Measurements from ENCODE around the gene TRIM44.
"Not testable (repeated sequence)": the region's sequence is repeated elsewhere in the genome, so short reads cannot be mapped to it uniquely, and the experiment has no call there.

Gene TRIM44

GRCh38 chr11:35777241-35777640 lies 114.7 kb downstream of the TRIM44 start:
- DNase-seq; in situ Hi-C loops (cut with MboI; ENCODE audit: low pct_unique_long_range_greater_than_20kb, low sequenced_read_pairs): not testable (repeated sequence)

DNA sequence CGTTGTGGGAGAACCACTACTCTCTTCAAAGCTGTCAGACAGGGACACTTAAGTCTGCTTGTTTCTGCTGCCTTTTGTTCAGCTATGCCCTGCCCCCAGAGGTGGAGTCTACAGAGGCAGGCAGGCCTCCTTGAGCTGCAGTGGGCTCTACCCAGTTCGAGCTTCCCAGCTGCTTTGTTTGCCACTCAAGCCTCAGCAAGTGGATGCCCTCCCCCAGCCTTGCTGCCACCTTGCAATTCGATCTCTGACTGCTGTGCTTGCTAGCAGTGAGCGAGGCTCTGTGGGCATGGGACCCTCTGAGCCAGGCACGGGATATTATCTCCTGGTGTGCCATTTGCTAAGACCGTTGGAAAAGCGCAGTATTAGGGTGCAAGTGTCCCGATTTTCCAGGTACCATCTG lies 116.4 kb downstream of the TRIM44 start:
- in situ Hi-C loops (cut with MboI; ENCODE audit: low pct_unique_long_range_greater_than_20kb, low sequenced_read_pairs) = not testable (repeated sequence)

GRCh38 chr11:35779409-35779808 lies 116.8 kb downstream of the TRIM44 start:
- in situ Hi-C loops (cut with MboI; ENCODE audit: low pct_unique_long_range_greater_than_20kb, low sequenced_read_pairs) = no loop called here
- DNase-seq = no peak

More for the DNA sequence above, 116.4 kb downstream of the TRIM44 start:
- DNase-seq = not testable (repeated sequence)

DNA sequence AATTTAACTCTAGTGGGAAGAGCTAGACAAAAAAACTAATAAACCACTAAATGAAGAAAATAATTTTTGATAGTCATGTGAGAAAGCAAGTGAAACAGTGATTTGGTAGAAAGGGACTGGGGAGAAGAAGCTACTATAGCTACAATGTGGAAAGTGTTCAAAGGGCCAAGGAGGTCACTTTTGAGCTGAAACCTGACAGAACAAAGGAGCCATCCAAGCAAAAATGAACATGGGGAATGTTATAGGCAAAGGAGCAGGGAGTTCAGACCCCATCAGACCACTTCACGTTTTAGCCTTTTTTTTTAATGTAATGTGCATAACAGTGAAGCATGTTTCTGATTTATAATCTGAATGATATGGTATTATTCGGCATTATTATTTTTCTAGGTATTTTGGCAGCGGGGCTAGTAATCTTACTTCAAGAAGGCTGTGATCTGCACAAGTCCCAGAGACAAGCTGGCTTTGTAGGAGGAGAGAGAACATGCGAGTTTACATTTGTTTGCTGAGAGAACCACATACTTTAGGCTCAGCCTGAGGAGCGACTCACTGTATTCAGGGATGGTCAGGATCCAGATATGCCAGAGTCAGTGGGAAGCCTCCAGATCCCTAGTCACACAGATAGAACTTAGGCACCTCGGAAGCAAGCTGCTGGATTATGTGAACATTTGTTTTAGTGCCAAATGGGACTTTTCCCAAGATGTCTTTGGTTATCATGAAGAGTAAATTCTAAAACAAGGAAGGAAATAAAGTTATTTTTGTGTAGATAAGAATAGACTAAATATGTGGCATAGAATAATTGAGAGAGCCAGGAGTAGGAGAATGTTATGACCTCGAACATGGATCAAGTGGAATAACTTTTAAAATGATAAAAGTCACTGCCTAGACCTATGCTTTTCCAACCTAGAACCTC lies 118.6 kb downstream of the TRIM44 start:
- no peak for DNase-seq
- in situ Hi-C loops (cut with MboI; ENCODE audit: low pct_unique_long_range_greater_than_20kb, low sequenced_read_pairs) = no loop called here

GRCh38 chr11:35781861-35782470 lies 119.4 kb downstream of the TRIM44 start:
- in situ Hi-C loops (cut with MboI; ENCODE audit: low pct_unique_long_range_greater_than_20kb, low sequenced_read_pairs) = no loop called here
- no peak for DNase-seq

DNA sequence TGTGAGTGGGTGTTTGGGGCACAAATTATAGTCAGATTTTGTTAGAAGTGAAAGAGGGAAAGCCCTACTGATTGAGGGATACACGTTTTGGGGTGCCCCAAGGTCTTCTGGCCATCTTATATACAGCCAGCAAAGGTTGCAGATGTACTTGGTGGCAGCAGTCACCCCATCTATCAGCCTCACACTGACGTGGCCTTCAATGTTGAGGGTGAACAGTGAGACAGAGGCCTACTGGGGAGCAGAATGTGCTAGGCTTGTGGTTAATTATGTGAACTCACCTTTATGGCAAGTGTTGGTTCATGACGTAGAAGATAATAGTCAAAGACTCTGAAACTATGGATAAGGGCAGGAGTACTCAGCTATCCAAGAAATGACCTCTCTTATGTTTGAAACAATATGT lies 121.2 kb downstream of the TRIM44 start:
- no peak for DNase-seq
- in situ Hi-C loops (cut with MboI; ENCODE audit: low pct_unique_long_range_greater_than_20kb, low sequenced_read_pairs) = no loop called here

GRCh38 chr11:35784699-35785098 lies 122.1 kb downstream of the TRIM44 start:
- no peak for DNase-seq
- in situ Hi-C loops (cut with MboI; ENCODE audit: low pct_unique_long_range_greater_than_20kb, low sequenced_read_pairs) = no loop called here

GRCh38 chr11:35785287-35786167 lies 123.0 kb downstream of the TRIM44 start:
- in situ Hi-C loops (cut with MboI; ENCODE audit: low pct_unique_long_range_greater_than_20kb, low sequenced_read_pairs) = no loop called here

DNA sequence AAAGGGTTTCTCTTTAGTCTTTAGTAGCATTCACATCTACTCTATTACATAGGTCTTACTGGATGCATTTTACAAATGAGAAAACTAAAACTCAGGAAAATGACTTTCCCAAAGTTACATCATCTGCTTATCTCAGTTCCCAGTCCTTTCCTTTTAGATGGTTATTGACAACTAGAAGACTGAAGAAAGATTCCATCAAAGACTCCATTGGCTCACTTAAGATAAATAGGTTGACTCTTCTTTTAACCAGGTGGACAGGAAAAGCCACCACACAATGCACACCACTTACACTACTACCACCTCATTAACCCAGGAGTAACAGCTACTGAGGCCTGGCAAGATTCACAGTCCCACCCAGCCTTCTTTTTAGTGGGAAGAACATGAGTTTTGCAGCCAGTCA lies 123.6 kb downstream of the TRIM44 start:
- DNase-seq = no peak
- in situ Hi-C loops (cut with MboI; ENCODE audit: low pct_unique_long_range_greater_than_20kb, low sequenced_read_pairs) = no loop called here

More at GRCh38 chr11:35785287-35786167, 123.0 kb downstream of the TRIM44 start:
- DNase-seq = no peak

GRCh38 chr11:35787013-35787504 lies 124.5 kb downstream of the TRIM44 start:
- no peak for DNase-seq
- in situ Hi-C loops (cut with MboI; ENCODE audit: low pct_unique_long_range_greater_than_20kb, low sequenced_read_pairs) = no loop called here

GRCh38 chr11:35787626-35788025 lies 125.1 kb downstream of the TRIM44 start:
- in situ Hi-C loops (cut with MboI; ENCODE audit: low pct_unique_long_range_greater_than_20kb, low sequenced_read_pairs) = no loop called here
- DNase-seq = no peak

GRCh38 chr11:35791088-35791958 lies 128.7 kb downstream of the TRIM44 start:
- in situ Hi-C loops (cut with MboI; ENCODE audit: low pct_unique_long_range_greater_than_20kb, low sequenced_read_pairs) = no loop called here
- no peak for DNase-seq

DNA sequence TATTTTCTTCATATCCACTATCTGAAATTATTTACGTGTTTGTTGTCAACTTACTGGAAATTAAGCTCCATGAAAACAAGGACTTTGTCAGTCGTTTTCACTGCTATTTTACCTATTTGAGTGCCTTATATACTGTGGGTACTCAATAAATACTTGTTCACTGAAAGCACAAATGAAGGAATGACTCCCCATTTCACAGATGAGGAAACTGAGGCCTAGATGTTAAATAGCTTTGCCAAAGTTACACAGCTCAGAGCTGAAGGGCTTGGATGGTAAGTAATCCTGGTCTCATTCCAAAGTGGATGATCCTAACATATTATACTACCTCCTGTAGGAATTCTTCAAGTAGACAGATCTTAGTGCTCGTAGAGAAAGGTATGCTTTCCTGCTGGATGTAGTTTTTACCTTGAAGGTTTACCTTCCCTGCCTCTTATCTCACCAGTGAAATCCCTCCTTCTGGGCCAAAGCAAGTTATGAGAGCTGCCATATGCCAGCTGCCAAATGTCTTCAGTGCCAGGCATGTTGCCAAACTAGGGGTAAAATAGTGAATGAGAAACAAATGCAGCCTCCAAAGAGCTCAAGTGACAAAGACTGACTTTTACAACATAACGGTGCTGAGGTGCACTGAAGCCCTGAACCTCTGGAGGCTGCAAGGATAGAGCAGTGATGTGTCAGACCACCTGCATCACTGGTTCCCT lies 129.7 kb downstream of the TRIM44 start:
- in situ Hi-C loops (cut with MboI; ENCODE audit: low pct_unique_long_range_greater_than_20kb, low sequenced_read_pairs) = no loop called here
- no peak for DNase-seq

DNA sequence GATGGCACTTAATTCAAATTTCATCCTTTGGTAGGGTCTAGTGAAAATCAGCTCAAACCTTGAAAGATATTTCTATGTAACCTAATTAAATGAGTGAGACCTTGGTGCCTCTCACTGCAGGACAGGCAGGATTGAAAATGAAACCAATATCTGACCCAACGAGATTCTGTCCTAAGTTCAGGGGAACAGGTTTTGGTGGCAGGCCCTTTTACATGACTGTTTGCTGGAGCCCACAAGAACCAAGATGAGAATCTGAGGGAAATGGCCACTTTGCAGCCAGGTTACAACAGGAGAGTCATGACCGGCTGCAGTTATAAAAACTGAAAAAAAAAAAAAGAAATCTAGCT lies 130.2 kb downstream of the TRIM44 start:
- in situ Hi-C loops (cut with MboI; ENCODE audit: low pct_unique_long_range_greater_than_20kb, low sequenced_read_pairs) = no loop called here
- no peak for DNase-seq

- DNase-seq = no peak
- in situ Hi-C loops (cut with MboI; ENCODE audit: low pct_unique_long_range_greater_than_20kb, low sequenced_read_pairs) = no loop called here
These were observed 131.8 kb downstream of the TRIM44 start for GRCh38 chr11:35794333-35794732.

DNA sequence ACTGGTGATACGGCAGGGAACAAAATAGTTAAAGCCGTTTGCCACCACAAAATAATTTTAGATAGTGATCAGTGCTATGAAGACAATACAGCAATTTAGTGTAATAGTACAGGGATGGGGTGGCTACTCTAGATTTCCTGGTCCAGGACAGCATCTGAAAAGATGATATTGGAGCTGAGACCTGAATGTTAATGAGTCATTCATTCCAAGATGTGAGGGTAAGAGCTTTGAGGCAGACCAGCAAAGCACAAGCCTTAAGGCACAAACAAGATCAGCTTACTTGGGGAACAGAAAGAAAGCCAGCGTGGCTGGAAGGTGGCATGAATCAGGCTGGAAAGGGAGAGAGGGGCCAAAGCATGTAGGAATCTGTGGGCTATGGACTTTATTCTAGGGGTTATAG lies 132.3 kb downstream of the TRIM44 start:
- no peak for DNase-seq
- in situ Hi-C loops (cut with MboI; ENCODE audit: low pct_unique_long_range_greater_than_20kb, low sequenced_read_pairs) = no loop called here

GRCh38 chr11:35796562-35796961 lies 134.0 kb downstream of the TRIM44 start:
- in situ Hi-C loops (cut with MboI; ENCODE audit: low pct_unique_long_range_greater_than_20kb, low sequenced_read_pairs) = no loop called here

GRCh38 chr11:35798423-35798822 lies 135.8 kb downstream of the TRIM44 start:
- DNase-seq = no peak
- in situ Hi-C loops (cut with MboI; ENCODE audit: low pct_unique_long_range_greater_than_20kb, low sequenced_read_pairs) = no loop called here

More at GRCh38 chr11:35796562-35796961, 134.0 kb downstream of the TRIM44 start:
- no peak for DNase-seq

Measured in KBM-7 (cell line).